ENCODE results near the gene SEC24A. TPM values are rescaled to one million over a fixed set of nuclear protein-coding genes. Genes with fewer than 3 reads are reported as not detected.

SEC24A gene
- total RNA-seq, 2 donors from 2014 or later = 28.2 to 32.9 TPM

DNA sequence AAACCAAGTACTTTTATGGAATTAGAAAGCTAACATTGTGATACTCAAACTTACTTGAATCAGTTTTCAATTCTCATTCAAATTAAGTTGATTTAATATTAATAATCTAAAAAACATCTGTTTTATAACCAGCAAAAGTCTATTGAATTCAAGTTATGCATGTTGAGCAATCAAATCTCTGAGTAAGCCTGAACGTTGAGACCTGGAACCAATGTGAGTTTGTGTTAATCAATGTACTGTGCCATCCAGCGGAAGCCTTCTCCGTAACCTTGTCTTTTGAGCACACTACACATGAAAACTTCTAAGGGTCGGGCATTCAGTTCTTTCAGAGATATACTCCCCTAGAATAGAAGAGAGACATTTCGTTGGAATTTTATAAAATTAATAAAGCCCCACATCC, 41.9 kb upstream of the SEC24A start:
- ATAC-seq (ENCODE audit: insufficient number of reproducible peaks, low FRiP score, low read depth) (no peak), DNase-seq (ENCODE audit: low spot score) (no peak)
- Histone ChIP-seq H3K36me3 (peaks cover 29% of the 10 kb centered on the region), H3K9me3 (no peaks in the 10 kb centered on the region), H3K27ac (no peak overlapping the region), H3K27me3 (replicated peaks; ENCODE audit: insufficient read depth) (no peaks in the 10 kb centered on the region), H3K4me1 (ENCODE audit: control insufficient read depth in 1 of 2, low read depth in 2 of 2) (peaks cover 0 to 12% of the 10 kb centered on the region in 2 donors), H3K4me3 (no peak overlapping the region)
- TF ChIP-seq, protein P1, sequence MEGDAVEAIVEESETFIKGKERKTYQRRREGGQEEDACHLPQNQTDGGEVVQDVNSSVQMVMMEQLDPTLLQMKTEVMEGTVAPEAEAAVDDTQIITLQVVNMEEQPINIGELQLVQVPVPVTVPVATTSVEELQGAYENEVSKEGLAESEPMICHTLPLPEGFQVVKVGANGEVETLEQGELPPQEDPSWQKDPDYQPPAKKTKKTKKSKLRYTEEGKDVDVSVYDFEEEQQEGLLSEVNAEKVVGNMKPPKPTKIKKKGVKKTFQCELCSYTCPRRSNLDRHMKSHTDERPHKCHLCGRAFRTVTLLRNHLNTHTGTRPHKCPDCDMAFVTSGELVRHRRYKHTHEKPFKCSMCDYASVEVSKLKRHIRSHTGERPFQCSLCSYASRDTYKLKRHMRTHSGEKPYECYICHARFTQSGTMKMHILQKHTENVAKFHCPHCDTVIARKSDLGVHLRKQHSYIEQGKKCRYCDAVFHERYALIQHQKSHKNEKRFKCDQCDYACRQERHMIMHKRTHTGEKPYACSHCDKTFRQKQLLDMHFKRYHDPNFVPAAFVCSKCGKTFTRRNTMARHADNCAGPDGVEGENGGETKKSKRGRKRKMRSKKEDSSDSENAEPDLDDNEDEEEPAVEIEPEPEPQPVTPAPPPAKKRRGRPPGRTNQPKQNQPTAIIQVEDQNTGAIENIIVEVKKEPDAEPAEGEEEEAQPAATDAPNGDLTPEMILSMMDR (IDR thresholded peaks at IDR 0.05) = no peak

DNA sequence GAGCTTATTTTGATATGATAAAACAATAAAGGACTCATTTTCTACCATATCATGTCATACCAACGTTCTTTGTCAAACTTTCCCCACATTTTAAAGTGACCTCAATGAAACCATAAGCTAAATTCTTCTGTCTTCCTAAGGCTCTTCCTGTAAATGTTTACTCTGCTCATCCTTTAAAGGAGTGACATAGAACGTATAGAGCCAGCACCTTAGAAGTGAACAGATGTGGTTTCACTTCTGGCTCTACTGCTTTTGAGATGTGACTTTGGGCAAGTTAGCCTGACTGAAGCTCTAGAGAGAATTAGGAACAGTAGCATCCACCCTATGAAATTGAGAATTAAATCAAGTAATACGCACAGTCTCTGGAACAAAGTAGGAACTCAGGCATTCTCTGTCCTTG, 40.0 kb upstream of the SEC24A start:
- H3K4me3 ChIP-seq = no peak overlapping the region
- peaks cover 0 to 2% of the 10 kb centered on the region in 2 donors for H3K4me1 ChIP-seq (ENCODE audit: control insufficient read depth in 1 of 2, low read depth in 2 of 2)
- DNase-seq (ENCODE audit: low spot score) = no peak
- no peaks in the 10 kb centered on the region for H3K9me3 ChIP-seq
- TF ChIP-seq, protein P1 (IDR thresholded peaks at IDR 0.05) = no peak
- H3K27ac ChIP-seq = no peak overlapping the region
- no peak for ATAC-seq (ENCODE audit: insufficient number of reproducible peaks, low FRiP score, low read depth)
- H3K36me3 ChIP-seq = peaks cover 35% of the 10 kb centered on the region
- H3K27me3 ChIP-seq (replicated peaks; ENCODE audit: insufficient read depth) = no peaks in the 10 kb centered on the region

DNA sequence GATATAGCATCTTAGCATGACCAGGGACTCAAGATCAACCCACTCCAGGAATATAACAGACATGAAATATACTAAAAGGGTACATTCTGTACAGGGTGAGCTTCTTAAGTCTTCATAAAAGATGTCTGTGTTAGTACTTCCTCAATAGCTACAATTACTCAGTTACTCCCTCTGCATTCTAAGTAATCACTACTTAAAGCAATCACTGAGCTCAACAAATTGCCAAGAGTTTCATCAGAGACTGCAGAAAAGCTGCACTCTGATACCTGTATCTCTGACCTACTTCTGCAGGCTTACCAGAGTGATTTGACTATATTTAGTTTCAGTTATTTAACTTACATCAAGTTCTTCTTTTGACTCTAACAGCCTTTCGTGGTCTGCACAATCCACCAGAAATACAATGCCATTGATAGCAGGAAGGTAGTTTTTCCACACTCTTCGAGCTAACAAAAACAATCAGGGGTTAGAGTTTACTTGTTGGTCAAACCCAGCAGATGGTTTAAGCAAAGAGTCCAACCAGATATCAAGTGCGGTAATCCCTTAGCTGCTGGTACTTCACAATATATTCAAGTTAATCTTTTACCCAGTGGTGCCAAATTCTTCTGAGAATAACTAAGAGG, 39.2 kb upstream of the SEC24A start:
- DNase-seq (ENCODE audit: low spot score) (no peak), ATAC-seq (ENCODE audit: insufficient number of reproducible peaks, low FRiP score, low read depth) (no peak)
- H3K27ac ChIP-seq = no peak overlapping the region
- no peaks in the 10 kb centered on the region for H3K9me3 ChIP-seq
- no peak overlapping the region for H3K4me3 ChIP-seq
- peaks cover 42% of the 10 kb centered on the region for H3K36me3 ChIP-seq
- H3K27me3 ChIP-seq (replicated peaks; ENCODE audit: insufficient read depth) = no peaks in the 10 kb centered on the region
- H3K4me1 ChIP-seq (ENCODE audit: control insufficient read depth in 1 of 2, low read depth in 2 of 2) = no peaks in the 10 kb centered on the region
- TF ChIP-seq, protein P1 (IDR thresholded peaks at IDR 0.05) = no peak

DNA sequence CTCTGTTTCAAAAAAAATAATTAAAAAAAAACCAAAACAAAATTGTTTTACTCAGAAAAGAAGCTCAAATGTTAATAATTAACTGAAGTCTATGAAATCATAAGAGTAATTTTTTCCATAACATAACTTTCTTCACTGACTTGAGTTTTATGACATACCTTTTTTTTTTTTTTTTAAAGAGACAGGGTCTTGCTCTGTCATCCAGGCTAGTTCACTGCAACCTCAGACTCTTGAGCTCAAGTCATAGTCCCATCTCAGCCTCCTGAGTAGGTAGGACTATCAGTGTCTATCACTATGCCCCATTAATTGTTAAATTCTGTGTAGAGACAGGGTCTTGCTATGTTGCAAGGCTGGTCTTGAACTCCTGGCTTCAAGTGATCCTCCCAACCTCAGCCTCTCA, 37.9 kb upstream of the SEC24A start:
- H3K36me3 ChIP-seq = peaks cover 42% of the 10 kb centered on the region
- ATAC-seq (ENCODE audit: insufficient number of reproducible peaks, low FRiP score, low read depth) (no peak), DNase-seq (ENCODE audit: low spot score) (no peak)
- no peaks in the 10 kb centered on the region for H3K9me3 ChIP-seq
- TF ChIP-seq, protein P1 (IDR thresholded peaks at IDR 0.05) = no peak
- H3K27ac ChIP-seq = no peak overlapping the region
- H3K4me1 ChIP-seq (ENCODE audit: control insufficient read depth in 1 of 2, low read depth in 2 of 2) = no peaks in the 10 kb centered on the region
- no peaks in the 10 kb centered on the region for H3K27me3 ChIP-seq (replicated peaks; ENCODE audit: insufficient read depth)
- no peak overlapping the region for H3K4me3 ChIP-seq

DNA sequence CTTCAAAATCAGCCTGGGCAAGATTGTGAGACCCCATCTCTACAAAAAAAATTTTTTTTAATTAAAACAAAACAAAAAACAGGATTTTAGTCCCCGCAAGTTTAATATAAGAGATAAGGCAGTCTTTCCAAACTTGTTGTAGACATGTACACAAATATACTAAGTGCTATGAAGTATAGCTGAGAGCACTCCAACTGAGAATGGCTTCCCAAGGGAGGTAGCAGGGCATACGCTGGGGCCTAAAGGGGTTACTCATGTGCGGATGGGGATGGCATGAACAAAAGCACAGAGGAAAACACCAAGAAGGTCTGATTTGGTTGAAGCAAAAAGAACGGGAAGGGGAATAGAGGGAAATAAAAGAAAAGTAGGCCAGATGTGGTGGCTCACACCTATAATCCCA, 37.1 kb upstream of the SEC24A start:
- Histone ChIP-seq H3K9me3 (no peaks in the 10 kb centered on the region), H3K36me3 (peaks cover 39% of the 10 kb centered on the region), H3K27ac (no peak overlapping the region), H3K4me1 (ENCODE audit: control insufficient read depth in 1 of 2, low read depth in 2 of 2) (no peaks in the 10 kb centered on the region), H3K4me3 (no peak overlapping the region), H3K27me3 (replicated peaks; ENCODE audit: insufficient read depth) (no peaks in the 10 kb centered on the region)
- DNase-seq (ENCODE audit: low spot score) = no peak
- TF ChIP-seq, protein P1 (IDR thresholded peaks at IDR 0.05) = no peak
- ATAC-seq (ENCODE audit: insufficient number of reproducible peaks, low FRiP score, low read depth) = no peak
